ENCODE measurements around the gene DHDDS. TPM values are rescaled to one million over a fixed set of nuclear protein-coding genes. Genes with fewer than 3 reads are reported as not detected.

Gene DHDDS
- total RNA-seq, 4 donors from 2014 or later = 7.1 to 42.6 (median 26.6) TPM

DNA sequence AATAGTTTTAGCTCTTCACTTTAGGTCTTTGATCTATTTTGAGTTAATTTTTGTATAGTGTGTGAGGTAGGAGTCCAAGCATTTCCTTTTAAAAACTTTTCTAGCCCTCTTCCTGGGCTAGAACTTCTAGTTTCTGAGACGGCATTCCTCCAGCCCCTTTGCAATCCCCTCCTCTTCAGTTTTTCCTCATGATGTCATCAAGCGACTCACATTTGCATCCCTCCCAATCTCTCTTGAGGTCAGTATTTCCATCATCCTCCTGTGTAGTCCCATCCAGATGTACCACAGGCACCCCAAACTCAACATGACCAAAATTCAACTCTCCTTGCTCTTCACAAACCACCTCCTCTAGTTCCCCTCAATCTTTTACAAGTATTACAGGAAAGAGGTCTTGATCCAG is 50.8 kb downstream of the DHDDS start:
- Histone ChIP-seq H3K27ac (no peak overlapping the region), H3K4me3 (no peak overlapping the region), H3K4me1 (no peaks in the 10 kb centered on the region), H3K36me3 (no peaks in the 10 kb centered on the region), H3K27me3 (no peaks in the 10 kb centered on the region), H3K9me3 (no peaks in the 10 kb centered on the region)
- TF ChIP-seq POLR2A (IDR thresholded peaks at IDR 0.05) = no peak
- TF ChIP-seq, protein P1, sequence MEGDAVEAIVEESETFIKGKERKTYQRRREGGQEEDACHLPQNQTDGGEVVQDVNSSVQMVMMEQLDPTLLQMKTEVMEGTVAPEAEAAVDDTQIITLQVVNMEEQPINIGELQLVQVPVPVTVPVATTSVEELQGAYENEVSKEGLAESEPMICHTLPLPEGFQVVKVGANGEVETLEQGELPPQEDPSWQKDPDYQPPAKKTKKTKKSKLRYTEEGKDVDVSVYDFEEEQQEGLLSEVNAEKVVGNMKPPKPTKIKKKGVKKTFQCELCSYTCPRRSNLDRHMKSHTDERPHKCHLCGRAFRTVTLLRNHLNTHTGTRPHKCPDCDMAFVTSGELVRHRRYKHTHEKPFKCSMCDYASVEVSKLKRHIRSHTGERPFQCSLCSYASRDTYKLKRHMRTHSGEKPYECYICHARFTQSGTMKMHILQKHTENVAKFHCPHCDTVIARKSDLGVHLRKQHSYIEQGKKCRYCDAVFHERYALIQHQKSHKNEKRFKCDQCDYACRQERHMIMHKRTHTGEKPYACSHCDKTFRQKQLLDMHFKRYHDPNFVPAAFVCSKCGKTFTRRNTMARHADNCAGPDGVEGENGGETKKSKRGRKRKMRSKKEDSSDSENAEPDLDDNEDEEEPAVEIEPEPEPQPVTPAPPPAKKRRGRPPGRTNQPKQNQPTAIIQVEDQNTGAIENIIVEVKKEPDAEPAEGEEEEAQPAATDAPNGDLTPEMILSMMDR (IDR thresholded peaks at IDR 0.05) = no peak
- DNase-seq = no peak
- intact Hi-C loops (cut with DNase I; ENCODE audit: low total_unique reads) = no loop called here

DNA sequence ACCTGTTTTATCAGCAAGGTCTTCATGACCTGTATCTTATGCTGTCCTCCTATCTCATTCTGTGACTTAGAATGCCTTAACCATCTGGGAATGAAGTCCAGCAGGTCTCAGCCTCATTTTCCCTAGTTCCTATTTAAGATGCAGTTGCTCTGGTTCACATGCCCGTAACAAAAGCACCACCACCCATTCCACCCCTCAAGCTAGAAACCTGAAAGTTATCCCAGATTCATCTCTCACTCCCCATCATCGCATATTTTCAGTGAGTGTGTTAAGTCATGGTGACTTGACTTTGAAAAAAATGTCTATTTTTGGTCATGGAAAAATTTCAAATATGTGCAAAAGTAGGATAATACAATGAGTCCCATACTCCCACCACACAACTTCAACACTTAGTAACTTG is 51.9 kb downstream of the DHDDS start:
- no peaks in the 10 kb centered on the region for H3K9me3 ChIP-seq
- intact Hi-C loops (cut with DNase I; ENCODE audit: low total_unique reads) = no loop called here
- H3K4me1 ChIP-seq = no peaks in the 10 kb centered on the region
- no peak overlapping the region for H3K4me3 ChIP-seq
- no peaks in the 10 kb centered on the region for H3K27me3 ChIP-seq
- TF ChIP-seq, protein P1 (IDR thresholded peaks at IDR 0.05) = no peak
- no peak for TF ChIP-seq POLR2A (IDR thresholded peaks at IDR 0.05)
- no peak overlapping the region for H3K27ac ChIP-seq
- no peak for DNase-seq
- H3K36me3 ChIP-seq = no peaks in the 10 kb centered on the region

DNA sequence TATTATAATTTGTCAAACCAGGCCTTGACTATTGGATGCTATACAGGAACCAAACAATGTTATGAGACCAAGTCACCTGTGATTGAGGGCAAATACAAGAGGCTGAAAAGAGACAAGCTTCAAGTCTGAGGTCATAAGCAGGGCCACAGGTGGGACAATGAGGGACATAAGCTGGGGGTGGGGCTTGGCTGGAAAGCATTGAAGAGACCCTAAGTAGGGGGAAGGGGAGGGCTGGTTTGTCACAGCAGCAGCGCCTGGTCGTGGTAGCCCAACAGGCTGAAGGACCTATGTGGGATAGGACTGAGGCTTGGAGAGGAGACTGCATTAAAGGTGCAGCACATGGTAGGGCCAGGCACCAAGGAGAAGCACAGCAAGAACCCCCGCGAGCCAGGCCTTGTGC is 58.0 kb downstream of the DHDDS start:
- Histone ChIP-seq H3K4me1 (no peaks in the 10 kb centered on the region), H3K36me3 (no peaks in the 10 kb centered on the region), H3K9me3 (no peaks in the 10 kb centered on the region), H3K27me3 (no peaks in the 10 kb centered on the region), H3K27ac (no peak overlapping the region), H3K4me3 (no peak overlapping the region)
- TF ChIP-seq, protein P1 (IDR thresholded peaks at IDR 0.05) = no peak
- TF ChIP-seq POLR2A (IDR thresholded peaks at IDR 0.05) = no peak
- DNase-seq = no peak
- intact Hi-C loops (cut with DNase I; ENCODE audit: low total_unique reads) = no loop called here

DNA sequence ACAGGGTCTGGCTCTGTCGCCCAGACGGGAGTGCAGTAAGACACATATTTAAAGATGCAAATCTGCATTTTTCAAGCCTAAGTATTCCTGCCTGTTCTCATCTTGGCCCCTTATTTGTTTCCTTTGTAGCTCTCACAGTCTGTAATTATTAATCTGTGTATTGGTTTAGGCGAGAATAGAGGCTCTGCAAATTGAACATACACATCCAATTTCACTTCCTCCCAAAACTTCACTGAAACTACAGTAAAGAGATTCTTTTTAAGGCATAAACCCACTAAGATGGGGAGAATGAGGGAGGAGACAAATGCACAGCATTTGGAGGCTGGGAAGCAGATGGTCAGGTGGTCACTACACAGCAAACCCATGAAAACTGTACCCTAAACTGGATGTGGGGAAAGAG is 61.1 kb downstream of the DHDDS start:
- Histone ChIP-seq H3K27me3 (no peaks in the 10 kb centered on the region), H3K4me3 (no peak overlapping the region), H3K9me3 (no peaks in the 10 kb centered on the region), H3K4me1 (no peaks in the 10 kb centered on the region), H3K36me3 (no peaks in the 10 kb centered on the region), H3K27ac (no peak overlapping the region)
- no peak for DNase-seq
- intact Hi-C loops (cut with DNase I; ENCODE audit: low total_unique reads) = no loop called here
- TF ChIP-seq, protein P1 (IDR thresholded peaks at IDR 0.05) = no peak
- no peak for TF ChIP-seq POLR2A (IDR thresholded peaks at IDR 0.05)

DNA sequence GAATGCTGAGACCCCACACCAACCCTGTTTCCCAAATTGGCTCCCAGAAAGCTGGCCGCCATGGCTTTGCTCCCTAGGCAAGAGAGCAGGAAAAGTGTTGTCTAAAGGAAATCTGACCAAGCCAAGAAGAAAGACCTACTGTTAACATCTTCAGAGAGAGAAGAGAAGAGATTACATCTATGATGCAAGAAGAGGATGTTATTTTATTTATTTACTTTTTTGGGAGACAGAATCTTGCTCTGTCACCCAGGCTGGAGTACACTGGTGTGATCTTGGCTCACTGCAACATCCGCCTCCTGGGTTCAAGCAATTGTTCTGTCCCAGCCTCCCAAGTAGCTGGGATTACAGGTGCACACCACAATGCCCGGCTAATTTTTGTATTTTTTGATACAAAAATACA is 61.8 kb downstream of the DHDDS start:
- no peak overlapping the region for H3K27ac ChIP-seq
- no peak for DNase-seq
- H3K4me1 ChIP-seq = no peaks in the 10 kb centered on the region
- intact Hi-C loops (cut with DNase I; ENCODE audit: low total_unique reads) = no loop called here
- no peaks in the 10 kb centered on the region for H3K9me3 ChIP-seq
- H3K36me3 ChIP-seq = no peaks in the 10 kb centered on the region
- TF ChIP-seq, protein P1 (IDR thresholded peaks at IDR 0.05) = no peak
- no peak for TF ChIP-seq POLR2A (IDR thresholded peaks at IDR 0.05)
- H3K4me3 ChIP-seq = no peak overlapping the region
- H3K27me3 ChIP-seq = no peaks in the 10 kb centered on the region

All from uterus (tissue), 4 donors.